Measurements from ENCODE around the gene SCNN1A. TPM values are rescaled to one million over a fixed set of nuclear protein-coding genes. Genes with fewer than 3 reads are reported as not detected.

The SCNN1A gene
- total and polyA plus RNA-seq, 7 experiments from 2014 or later = 0.22 to 5.3 (median 1.6) TPM

- Mint-ChIP-seq H3K9me3 (no peaks in the 10 kb centered on the region), H3K27me3 (peaks cover 0 to 6% (median 0%) of the 10 kb centered on the region in 5 donors), H3K4me1 (peaks cover 47 to 83% (median 63%) of the 10 kb centered on the region in 7 donors), H3K36me3 (peaks cover 0 to 4% (median 0%) of the 10 kb centered on the region in 5 donors), H3K27ac (peak overlapping the region in 8 of 9 donors; percentile 41 to 91 (median 77)), H3K4me3 (peak overlapping the region in 6 of 10 donors; percentile 7 to 81 (median 15))
- ATAC-seq = no peak
- no peaks in the 10 kb centered on the region for H3K9me3 ChIP-seq (ENCODE audit: control insufficient read depth in 2 of 3, low read length in 3 of 3)
- H3K4me3 ChIP-seq (ENCODE audit: low read length) = no peak overlapping the region
- H3K4me1 ChIP-seq (ENCODE audit: control insufficient read depth in 2 of 2, insufficient read depth in 2 of 2, low read length in 2 of 2) = peaks cover 31 to 49% of the 10 kb centered on the region in 2 donors
- no peaks in the 10 kb centered on the region for H3K27me3 ChIP-seq (ENCODE audit: control insufficient read depth in 2 of 2, insufficient read depth in 2 of 2, low read length in 2 of 2)
- ChIA-PET POLR2A (interaction anchor here (0.9 to 3.0 kb wide), 4 partner anchors 10 to 129 kb away, joined by 3 to 11 read pairs (median 8); no protein-coding TSS in a partner anchor), CTCF (interaction anchor here (0.8 to 2.0 kb wide), 5 partner anchors 11 to 218 kb away, joined by 3 to 31 read pairs (median 4); no protein-coding TSS in a partner anchor)
- H3K36me3 ChIP-seq (ENCODE audit: control insufficient read depth in 2 of 3, insufficient read depth in 3 of 3, low read length in 3 of 3) = no peaks in the 10 kb centered on the region
- intact Hi-C loops (cut with micrococcal nuclease) = loop anchor here in 1 of 2 donors (5.0 kb wide), 1 partner anchor 235 kb away; the partner anchor contains the start of gene IFFO1
- no peak for DNase-seq
- no peak overlapping the region for H3K27ac ChIP-seq (ENCODE audit: low read depth, low read length)
Observed at GRCh38 chr12:6321905-6322304, 53.5 kb downstream of the SCNN1A start.

GRCh38 chr12:6319446-6319845 is 55.9 kb downstream of the SCNN1A start:
- Mint-ChIP-seq H3K27me3 (peaks cover 0 to 6% (median 0%) of the 10 kb centered on the region in 5 donors), H3K4me1 (peaks cover 32 to 64% (median 51%) of the 10 kb centered on the region in 7 donors), H3K36me3 (peaks cover 0 to 4% (median 0%) of the 10 kb centered on the region in 5 donors), H3K4me3 (peak overlapping the region in 1 of 10 donors; percentile 69), H3K9me3 (no peaks in the 10 kb centered on the region), H3K27ac (peak overlapping the region in 7 of 9 donors; percentile 6 to 68 (median 51))
- Histone ChIP-seq H3K27ac (ENCODE audit: low read depth, low read length) (no peak overlapping the region), H3K27me3 (ENCODE audit: control insufficient read depth in 2 of 2, insufficient read depth in 2 of 2, low read length in 2 of 2) (no peaks in the 10 kb centered on the region), H3K4me3 (ENCODE audit: low read length) (no peak overlapping the region), H3K9me3 (ENCODE audit: control insufficient read depth in 2 of 3, low read length in 3 of 3) (no peaks in the 10 kb centered on the region), H3K4me1 (ENCODE audit: control insufficient read depth in 2 of 2, insufficient read depth in 2 of 2, low read length in 2 of 2) (peaks cover 26 to 37% of the 10 kb centered on the region in 2 donors), H3K36me3 (ENCODE audit: control insufficient read depth in 2 of 3, insufficient read depth in 3 of 3, low read length in 3 of 3) (no peaks in the 10 kb centered on the region)
- intact Hi-C loops (cut with micrococcal nuclease) = no loop called here
- ATAC-seq = no peak
- ChIA-PET POLR2A (interaction anchor here (0.6 to 0.8 kb wide), 2 partner anchors 59 to 215 kb away, joined by 3 read pairs; no protein-coding TSS in a partner anchor), CTCF (interaction anchor here (1.2 to 1.6 kb wide), 3 partner anchors 11 to 15 kb away, joined by 3 to 7 read pairs (median 3); no protein-coding TSS in a partner anchor)
- no peak for DNase-seq

- CTCF ChIA-PET = no interaction called here
- H3K4me1 ChIP-seq (ENCODE audit: control insufficient read depth in 2 of 2, insufficient read depth in 2 of 2, low read length in 2 of 2) = peaks cover 23 to 28% of the 10 kb centered on the region in 2 donors
- DNase-seq (no peak), ATAC-seq (no peak)
- Mint-ChIP-seq H3K4me3 (peak overlapping the region in 8 of 10 donors; percentile 20 to 69 (median 52)), H3K9me3 (no peaks in the 10 kb centered on the region), H3K4me1 (peaks cover 23 to 54% (median 42%) of the 10 kb centered on the region in 7 donors), H3K27ac (peak overlapping the region in 7 of 9 donors; percentile 28 to 80 (median 43)), H3K36me3 (peaks cover 0 to 4% (median 0%) of the 10 kb centered on the region in 5 donors), H3K27me3 (peaks cover 0 to 6% (median 0%) of the 10 kb centered on the region in 5 donors)
- no peak overlapping the region for H3K27ac ChIP-seq (ENCODE audit: low read depth, low read length)
- H3K36me3 ChIP-seq (ENCODE audit: control insufficient read depth in 2 of 3, insufficient read depth in 3 of 3, low read length in 3 of 3) = no peaks in the 10 kb centered on the region
- H3K9me3 ChIP-seq (ENCODE audit: control insufficient read depth in 2 of 3, low read length in 3 of 3) = no peaks in the 10 kb centered on the region
- POLR2A ChIA-PET = interaction anchor here (0.5 kb wide), 1 partner anchor 84 kb away, joined by 4 read pairs; no protein-coding TSS in a partner anchor
- no peak overlapping the region for H3K4me3 ChIP-seq (ENCODE audit: low read length)
- H3K27me3 ChIP-seq (ENCODE audit: control insufficient read depth in 2 of 2, insufficient read depth in 2 of 2, low read length in 2 of 2) = no peaks in the 10 kb centered on the region
- intact Hi-C loops (cut with micrococcal nuclease) = no loop called here
Observed at GRCh38 chr12:6318440-6318879, 56.9 kb downstream of the SCNN1A start.

GRCh38 chr12:6317693-6318439 is 57.5 kb downstream of the SCNN1A start:
- H3K27me3 Mint-ChIP-seq = peaks cover 0 to 6% (median 0%) of the 10 kb centered on the region in 5 donors
- H3K4me1 Mint-ChIP-seq = peaks cover 19 to 48% (median 36%) of the 10 kb centered on the region in 7 donors
- Histone ChIP-seq H3K27ac (ENCODE audit: low read depth, low read length) (no peak overlapping the region), H3K27me3 (ENCODE audit: control insufficient read depth in 2 of 2, insufficient read depth in 2 of 2, low read length in 2 of 2) (no peaks in the 10 kb centered on the region), H3K9me3 (ENCODE audit: control insufficient read depth in 2 of 3, low read length in 3 of 3) (no peaks in the 10 kb centered on the region), H3K4me1 (ENCODE audit: control insufficient read depth in 2 of 2, insufficient read depth in 2 of 2, low read length in 2 of 2) (peaks cover 17 to 22% of the 10 kb centered on the region in 2 donors), H3K4me3 (ENCODE audit: low read length) (no peak overlapping the region), H3K36me3 (ENCODE audit: control insufficient read depth in 2 of 3, insufficient read depth in 3 of 3, low read length in 3 of 3) (no peaks in the 10 kb centered on the region)
- DNase-seq = no peak
- H3K36me3 Mint-ChIP-seq = peaks cover 0 to 2% (median 0%) of the 10 kb centered on the region in 5 donors
- intact Hi-C loops (cut with micrococcal nuclease) = no loop called here
- POLR2A ChIA-PET = interaction anchor here (0.5 kb wide), 1 partner anchor 84 kb away, joined by 4 read pairs; no protein-coding TSS in a partner anchor
- ATAC-seq = peak; percentile 12
- H3K27ac Mint-ChIP-seq = peak overlapping the region in 8 of 9 donors; percentile 9 to 80 (median 42)
- CTCF ChIA-PET = no interaction called here
- H3K9me3 Mint-ChIP-seq = no peaks in the 10 kb centered on the region
- peak overlapping the region in 8 of 10 donors; percentile 20 to 69 (median 52) for H3K4me3 Mint-ChIP-seq

GRCh38 chr12:6316921-6317692 is 58.3 kb downstream of the SCNN1A start:
- H3K27me3 Mint-ChIP-seq = peaks cover 0 to 8% (median 0%) of the 10 kb centered on the region in 5 donors
- H3K4me3 Mint-ChIP-seq = peak overlapping the region in 3 of 10 donors; percentile 61 to 69 (median 63)
- no peaks in the 10 kb centered on the region for H3K27me3 ChIP-seq (ENCODE audit: control insufficient read depth in 2 of 2, insufficient read depth in 2 of 2, low read length in 2 of 2)
- no peak overlapping the region for H3K4me3 ChIP-seq (ENCODE audit: low read length)
- POLR2A ChIA-PET = interaction anchor here (1.0 kb wide), 1 partner anchor 153 kb away, joined by 3 read pairs; the partner anchor contains the start of gene VAMP1
- no peak for ATAC-seq
- intact Hi-C loops (cut with micrococcal nuclease) = no loop called here
- peaks cover 0 to 2% (median 0%) of the 10 kb centered on the region in 5 donors for H3K36me3 Mint-ChIP-seq
- no peaks in the 10 kb centered on the region for H3K9me3 ChIP-seq (ENCODE audit: control insufficient read depth in 2 of 3, low read length in 3 of 3)
- no peaks in the 10 kb centered on the region for H3K9me3 Mint-ChIP-seq
- H3K36me3 ChIP-seq (ENCODE audit: control insufficient read depth in 2 of 3, insufficient read depth in 3 of 3, low read length in 3 of 3) = no peaks in the 10 kb centered on the region
- CTCF ChIA-PET = no interaction called here
- H3K4me1 Mint-ChIP-seq = peaks cover 18 to 41% (median 29%) of the 10 kb centered on the region in 7 donors
- H3K27ac Mint-ChIP-seq = peak overlapping the region in 2 of 9 donors; percentile 46 to 80
- peaks cover 10 to 15% of the 10 kb centered on the region in 2 donors for H3K4me1 ChIP-seq (ENCODE audit: control insufficient read depth in 2 of 2, insufficient read depth in 2 of 2, low read length in 2 of 2)
- DNase-seq = no peak
- no peak overlapping the region for H3K27ac ChIP-seq (ENCODE audit: low read depth, low read length)

All from naive thymus-derived CD4-positive, alpha-beta T cell (primary cell).